H1 (cell line): Measurements from ENCODE around the gene ADGRL3. TPM values are rescaled to one million over a fixed set of nuclear protein-coding genes. Genes with fewer than 3 reads are reported as not detected.

Source experiments
- KDM4A ChIP-seq: IDR thresholded peaks from one replicate; pipeline ENCODE4 v1.7.1; 2012; ENCODE audit warnings: low read depth, mild to moderate bottlenecking, moderate library complexity, low read length, inconsistent platforms; ENCODE audit not compliant: severe bottlenecking
- SUZ12 ChIP-seq: fragments of 200-600 bp; sonication (generic); IDR thresholded peaks from 2 replicates; pipeline ENCODE4 v1.6.1; 2012; ENCODE audit warnings: mild to moderate bottlenecking, inconsistent platforms, low read length, moderate library complexity, mixed read lengths
- TBP ChIP-seq: IDR thresholded peaks from 2 replicates; pipeline ENCODE4 v1.6.1; 2011; ENCODE audit warnings: low read depth, low read length, improper control_type of control experiment
- polyA plus RNA-seq, 7 experiments: library from polyadenylated mRNA; depleted of rRNA in 3 of 7; stranded (reverse) in 5 of 7; unstranded in 2 of 7; fragments of >200 nt in 5 of 7; fragments of 200-250 nt in 2 of 7; gene quantifications; 1 replicate in 5 of 7; 2 replicates in 1 of 7; 4 replicates in 1 of 7; pipeline versions ENCODE4 v1.2.1 to v1.2.3, GENCODE V29; 2011 to 2013; ENCODE audit warnings: missing spikeins in 2 of 7, mixed read lengths in 2 of 7
- total RNA-seq: library from RNA; stranded (reverse); fragmentation: NEBNext Ultra II Directional; extraction: Animal tissue kit (Norgen Biotek cat#: 25700); gene quantifications from 2 replicates; pipeline ENCODE4 v1.2.1, GENCODE V29; 2021

Gene ADGRL3
- total and polyA plus RNA-seq, 2 of the 8 experiments (the other 6 are each of a cell fraction or from before 2014, with no cell fraction given) = 6.6 to 13.0 TPM

DNA sequence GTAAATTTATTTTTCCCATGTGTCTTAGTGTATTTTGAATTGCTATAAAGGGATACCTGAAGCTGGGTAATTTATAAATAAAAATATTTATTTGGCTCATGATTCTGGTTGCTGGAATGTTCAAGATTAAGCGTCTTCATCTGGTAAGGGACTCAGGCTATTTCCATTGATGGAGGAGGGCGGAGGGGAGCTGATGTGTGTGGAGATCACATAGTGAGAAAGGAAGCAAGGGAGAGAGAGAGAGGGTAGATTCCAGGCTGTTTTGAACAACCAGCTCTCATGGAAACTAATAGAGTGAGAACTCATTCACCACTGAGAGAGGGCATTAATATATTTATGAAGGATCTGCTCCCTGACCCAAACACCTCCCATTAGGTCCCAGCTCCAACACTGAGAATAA lies 39.6 kb upstream of the ADGRL3 start (continued):
- no peak for TF ChIP-seq SUZ12
- no peak for TF ChIP-seq KDM4A
- TF ChIP-seq TBP = no peak
- TF ChIP-seq, all 59 proteins: peak for 0
